Spinal cord (tissue), 10 donors: ENCODE results near the gene KRTAP12-3. TPM values are rescaled to one million over a fixed set of nuclear protein-coding genes. Genes with fewer than 3 reads are reported as not detected.

Source experiments
- DNase-seq, 6 donors: peaks; one replicate each; pipeline versions ENCODE4 v3.0.0 to v3.0.0-alpha.2; 2013 to 2015; ENCODE audit warnings: low spot score in 6 of 6, low read depth in 4 of 6
- H3K27ac ChIP-seq: one replicate; pipeline ENCODE4 v1.5.1; 2013; ENCODE audit warnings: low read depth, low read length, control low read depth
- H3K27me3 ChIP-seq: one replicate; pipeline ENCODE4 v1.6.1; 2013; ENCODE audit warnings: low read length; ENCODE audit not compliant: control insufficient read depth, insufficient read depth
- H3K36me3 ChIP-seq: one replicate; pipeline ENCODE4 v1.6.1; 2013; ENCODE audit warnings: low read length; ENCODE audit not compliant: control insufficient read depth, insufficient read depth
- H3K4me1 ChIP-seq: one replicate; pipeline ENCODE4 v1.6.1; 2013; ENCODE audit warnings: low read length; ENCODE audit not compliant: control insufficient read depth, insufficient read depth
- H3K4me3 ChIP-seq: one replicate; pipeline ENCODE4 v1.5.1; 2013; ENCODE audit warnings: low read depth, low read length, control low read depth
- H3K9me3 ChIP-seq: one replicate; pipeline ENCODE4 v1.6.1; 2013; ENCODE audit warnings: low read length; ENCODE audit not compliant: control insufficient read depth, insufficient read depth
- WGBS: methylation state at CpG from one replicate; pipeline ENCODE4 v1.1.5; 2013; ENCODE audit warnings: missing lambda C conversion rate; ENCODE audit not compliant: insufficient coverage; 5-methylcytosine and 5-hydroxymethylcytosine counted together
- polyA plus RNA-seq, 2 donors: library from polyadenylated mRNA; unstranded; fragments of 120-200 nt; gene quantifications; one replicate each; pipeline ENCODE4 v1.2.1, GENCODE V29; 2013; ENCODE audit not compliant: insufficient read length in 2 of 2
- total RNA-seq, 2 donors: library from RNA; depleted of rRNA in 1 of 2; stranded (reverse); fragments of 120-200 nt in 1 of 2; fragments of >200 nt in 1 of 2; gene quantifications; one replicate each; pipeline versions ENCODE4 v1.2.3 to v1.2.4, GENCODE V29; 2013 to 2014
- donor health status: healthy.

The KRTAP12-3 gene
- total and polyA plus RNA-seq, 4 donors, result not detected

- Histone ChIP-seq H3K27me3 (no peaks in the 10 kb centered on the region), H3K27ac (no peak overlapping the region), H3K4me1 (no peaks in the 10 kb centered on the region), H3K4me3 (no peak overlapping the region), H3K36me3 (no peaks in the 10 kb centered on the region), H3K9me3 (no peaks in the 10 kb centered on the region)
- WGBS, result 94% methylated on average over 5 of the region's 5 CpGs
- DNase-seq, result no peak
These were observed 7.0 kb downstream of the KRTAP12-3 start for GRCh38 chr21:44664691-44665090.

- WGBS, result 62% methylated on average over 15 of the region's 19 CpGs
- peak in 2 of 6 donors; percentile 28 to 55 for DNase-seq
- H3K9me3 ChIP-seq, result peaks cover 2% of the 10 kb centered on the region
These were observed 8.9 kb downstream of the KRTAP12-3 start, which contains the start of gene KRTAP12-2 for GRCh38 chr21:44666401-44667320. Gene KRTAP12-2 (minus strand): TSS chr21:44666927. CDS start chr21:44666886, 41 bp downstream.

GRCh38 chr21:44667612-44668011, 9.9 kb downstream of the KRTAP12-3 start:
- WGBS, result 50% methylated on average over 1 of the region's 1 CpG
- no peak overlapping the region for H3K4me3 ChIP-seq
- H3K36me3 ChIP-seq, result no peaks in the 10 kb centered on the region
- H3K27ac ChIP-seq, result no peak overlapping the region
- peaks cover 4% of the 10 kb centered on the region for H3K9me3 ChIP-seq
- no peak for DNase-seq
- no peaks in the 10 kb centered on the region for H3K4me1 ChIP-seq
- H3K27me3 ChIP-seq, result no peaks in the 10 kb centered on the region

More at GRCh38 chr21:44666401-44667320, 8.9 kb downstream of the KRTAP12-3 start, which contains the start of gene KRTAP12-2:
- H3K36me3 ChIP-seq, result no peaks in the 10 kb centered on the region
- no peaks in the 10 kb centered on the region for H3K4me1 ChIP-seq
- H3K27me3 ChIP-seq, result no peaks in the 10 kb centered on the region
- no peak within 1 kb of the TSS for H3K4me3 ChIP-seq
- no peak within 1 kb of the TSS for H3K27ac ChIP-seq

- Histone ChIP-seq H3K4me1 (no peaks in the 10 kb centered on the region), H3K27ac (no peak overlapping the region), H3K9me3 (peaks cover 4% of the 10 kb centered on the region), H3K4me3 (no peak overlapping the region), H3K36me3 (no peaks in the 10 kb centered on the region), H3K27me3 (no peaks in the 10 kb centered on the region)
- WGBS, result 69% methylated on average over 3 of the region's 3 CpGs
- DNase-seq, result no peak
These were observed 13.1 kb downstream of the KRTAP12-3 start for GRCh38 chr21:44670642-44671432.

- peaks cover 4% of the 10 kb centered on the region for H3K9me3 ChIP-seq
- H3K27me3 ChIP-seq, result no peaks in the 10 kb centered on the region
- no peaks in the 10 kb centered on the region for H3K36me3 ChIP-seq
- no peak overlapping the region for H3K27ac ChIP-seq
- no peak for DNase-seq
- H3K4me3 ChIP-seq, result no peak overlapping the region
- no CpG with 5 or more reads among the region's 1 CpG for WGBS
- H3K4me1 ChIP-seq, result no peaks in the 10 kb centered on the region
These were observed 14.2 kb downstream of the KRTAP12-3 start for GRCh38 chr21:44671911-44672310.

- 100% methylated on average over 2 of the region's 13 CpGs for WGBS
- H3K4me1 ChIP-seq, result no peaks in the 10 kb centered on the region
- H3K9me3 ChIP-seq, result no peaks in the 10 kb centered on the region
- H3K27me3 ChIP-seq, result no peaks in the 10 kb centered on the region
- DNase-seq, result no peak
- H3K36me3 ChIP-seq, result no peaks in the 10 kb centered on the region
- no peak overlapping the region for H3K4me3 ChIP-seq
- H3K27ac ChIP-seq, result no peak overlapping the region
These were observed 20.1 kb downstream of the KRTAP12-3 start for GRCh38 chr21:44677881-44678280.

- Histone ChIP-seq H3K36me3 (no peaks in the 10 kb centered on the region), H3K27me3 (no peaks in the 10 kb centered on the region), H3K9me3 (no peaks in the 10 kb centered on the region), H3K4me3 (no peak overlapping the region), H3K4me1 (no peaks in the 10 kb centered on the region), H3K27ac (no peak overlapping the region)
- 76% methylated on average over 7 of the region's 11 CpGs for WGBS
- no peak for DNase-seq
These were observed 23.4 kb downstream of the KRTAP12-3 start for GRCh38 chr21:44681152-44681551.

- WGBS, result 79% methylated on average over 23 of the region's 23 CpGs
- DNase-seq, result no peak
These were observed 24.3 kb downstream of the KRTAP12-3 start, which contains the start of gene KRTAP12-1 for GRCh38 chr21:44681861-44682579. Gene KRTAP12-1 (minus strand): TSS chr21:44682163. CDS start chr21:44682123, 40 bp downstream.

GRCh38 chr21:44682580-44683151, 24.9 kb downstream of the KRTAP12-3 start:
- Histone ChIP-seq H3K4me3 (no peak overlapping the region), H3K36me3 (no peaks in the 10 kb centered on the region), H3K4me1 (peaks cover 6% of the 10 kb centered on the region), H3K27me3 (no peaks in the 10 kb centered on the region), H3K27ac (no peak overlapping the region), H3K9me3 (no peaks in the 10 kb centered on the region)
- 79% methylated on average over 12 of the region's 15 CpGs for WGBS
- no peak for DNase-seq

More at GRCh38 chr21:44681861-44682579, 24.3 kb downstream of the KRTAP12-3 start, which contains the start of gene KRTAP12-1:
- H3K27me3 ChIP-seq, result no peaks in the 10 kb centered on the region
- H3K4me1 ChIP-seq, result peaks cover 4% of the 10 kb centered on the region
- H3K4me3 ChIP-seq, result no peak within 1 kb of the TSS
- no peaks in the 10 kb centered on the region for H3K36me3 ChIP-seq
- H3K9me3 ChIP-seq, result no peaks in the 10 kb centered on the region
- no peak within 1 kb of the TSS for H3K27ac ChIP-seq
